Skin epidermis (tissue), 12 donors: Measurements from ENCODE around the gene KCNH3.

Experiments used
- H3K27ac ChIP-seq, 21 experiments: fragments of 200-600 bp; sonication (generic) in 11 of 21; one replicate each; pipeline ENCODE4 v1.5.0; 2020; ENCODE audit warnings: mild to moderate bottlenecking in 3 of 21, inconsistent platforms in 2 of 21, moderate library complexity in 2 of 21
- H3K4me3 ChIP-seq, 7 experiments: fragments of 200-600 bp; sonication (generic) in 2 of 7; one replicate each; pipeline ENCODE4 v1.5.0; 2020; ENCODE audit warnings: inconsistent platforms in 2 of 7, mild to moderate bottlenecking in 2 of 7, moderate library complexity in 1 of 7

The KCNH3 gene

DNA sequence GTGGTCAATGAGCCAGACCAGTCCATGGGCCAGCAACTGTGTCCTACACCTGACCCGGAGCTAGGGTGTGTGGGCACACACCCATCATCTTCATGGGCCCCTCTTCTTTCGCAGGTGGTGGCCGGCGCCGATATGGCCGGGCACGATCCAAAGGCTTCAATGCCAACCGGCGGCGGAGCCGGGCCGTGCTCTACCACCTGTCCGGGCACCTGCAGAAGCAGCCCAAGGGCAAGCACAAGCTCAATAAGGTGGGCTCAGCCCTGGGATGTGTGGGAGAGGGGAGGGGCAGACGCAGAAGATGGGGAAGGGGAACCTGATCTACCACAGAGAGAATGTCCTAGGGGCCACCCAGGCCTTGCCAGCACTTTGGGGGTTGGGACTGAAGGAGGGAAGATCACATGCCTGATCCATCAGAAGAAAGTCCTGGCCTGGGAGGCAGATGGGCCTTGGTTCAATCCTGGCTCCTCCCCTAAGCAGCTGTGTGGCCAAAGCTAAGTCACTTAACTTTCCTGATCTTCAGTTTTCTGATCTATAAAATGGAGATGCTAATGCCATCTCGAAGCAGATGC lies 3.8 kb downstream of the KCNH3 start:
- no peak overlapping the region for H3K4me3 ChIP-seq

DNA sequence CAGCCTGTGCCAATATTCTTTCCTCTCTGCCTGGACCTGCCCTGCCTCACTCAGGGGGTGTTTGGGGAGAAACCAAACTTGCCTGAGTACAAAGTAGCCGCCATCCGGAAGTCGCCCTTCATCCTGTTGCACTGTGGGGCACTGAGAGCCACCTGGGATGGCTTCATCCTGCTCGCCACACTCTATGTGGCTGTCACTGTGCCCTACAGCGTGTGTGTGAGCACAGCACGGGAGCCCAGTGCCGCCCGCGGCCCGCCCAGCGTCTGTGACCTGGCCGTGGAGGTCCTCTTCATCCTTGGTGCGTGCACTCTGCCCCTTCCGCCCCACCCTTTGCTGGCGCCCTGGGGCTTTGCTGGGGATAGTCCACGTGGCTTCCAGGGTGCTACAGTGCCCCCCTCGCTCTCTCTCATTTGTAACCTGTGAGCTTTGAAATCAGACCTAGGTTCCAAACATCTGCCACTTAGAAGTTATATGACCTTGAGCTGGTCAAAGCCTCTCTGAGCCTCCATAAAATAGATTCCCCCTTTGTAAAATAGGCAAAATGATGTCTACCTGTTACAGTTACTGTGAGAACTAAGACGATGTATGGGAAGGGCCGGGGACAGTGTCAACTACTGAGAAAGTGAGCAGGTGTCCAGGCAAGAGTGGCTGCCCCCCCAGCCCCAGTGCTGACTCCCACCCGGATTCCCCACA lies 4.5 kb downstream of the KCNH3 start:
- H3K4me3 ChIP-seq = no peak overlapping the region
- no peak overlapping the region for H3K27ac ChIP-seq

More for the DNA sequence above, 3.8 kb downstream of the KCNH3 start:
- no peak overlapping the region for H3K27ac ChIP-seq

DNA sequence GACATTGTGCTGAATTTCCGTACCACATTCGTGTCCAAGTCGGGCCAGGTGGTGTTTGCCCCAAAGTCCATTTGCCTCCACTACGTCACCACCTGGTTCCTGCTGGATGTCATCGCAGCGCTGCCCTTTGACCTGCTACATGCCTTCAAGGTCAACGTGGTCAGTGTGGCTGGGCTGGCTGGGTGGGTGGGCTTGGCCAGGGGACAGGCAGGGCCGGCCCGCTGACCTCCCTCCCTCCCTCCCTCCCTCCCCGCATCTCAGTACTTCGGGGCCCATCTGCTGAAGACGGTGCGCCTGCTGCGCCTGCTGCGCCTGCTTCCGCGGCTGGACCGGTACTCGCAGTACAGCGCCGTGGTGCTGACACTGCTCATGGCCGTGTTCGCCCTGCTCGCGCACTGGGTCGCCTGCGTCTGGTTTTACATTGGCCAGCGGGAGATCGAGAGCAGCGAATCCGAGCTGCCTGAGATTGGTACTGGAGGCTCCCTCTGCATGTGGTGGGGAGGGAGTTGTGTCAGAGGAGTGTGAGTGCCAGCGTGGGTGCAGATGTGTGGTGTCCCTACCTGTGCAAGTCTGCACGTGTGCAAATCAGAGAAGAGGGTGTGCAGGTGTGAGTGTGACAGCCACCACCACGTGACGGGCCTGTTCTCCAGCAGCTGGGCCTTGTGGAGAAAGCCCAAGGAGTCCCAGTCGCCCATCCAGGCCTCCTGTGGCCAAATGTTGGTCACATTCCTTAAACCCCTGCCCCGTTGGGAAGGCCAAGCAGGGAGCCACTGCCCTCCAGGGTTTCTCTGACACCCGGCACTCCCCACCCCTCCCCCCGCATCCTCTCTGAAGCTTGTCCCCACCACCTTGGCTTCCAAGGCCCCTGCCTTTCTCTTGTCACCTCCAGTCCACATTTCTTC lies 5.3 kb downstream of the KCNH3 start:
- Histone ChIP-seq H3K4me3 (no peak overlapping the region), H3K27ac (no peak overlapping the region)

DNA sequence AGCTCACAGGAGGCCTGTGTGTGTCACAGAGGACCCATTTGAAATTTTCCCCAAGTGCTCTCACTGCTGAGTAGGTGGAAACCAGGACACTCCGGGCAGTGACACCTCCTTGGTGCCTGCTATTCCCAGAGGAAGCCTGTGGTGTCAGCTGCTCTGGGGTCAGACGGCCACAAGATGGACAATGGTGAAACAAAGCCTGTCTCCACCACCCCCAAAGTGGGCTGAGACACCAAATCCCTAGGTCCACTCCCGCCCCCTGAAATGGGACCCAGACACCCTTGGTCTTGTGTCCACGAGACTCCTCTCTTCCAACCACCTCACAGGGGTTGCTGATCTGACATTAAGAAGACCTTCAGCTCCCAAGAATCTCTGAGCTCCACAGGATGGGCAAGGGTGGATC lies 7.0 kb downstream of the KCNH3 start:
- H3K4me3 ChIP-seq = no peak overlapping the region
- no peak overlapping the region for H3K27ac ChIP-seq

DNA sequence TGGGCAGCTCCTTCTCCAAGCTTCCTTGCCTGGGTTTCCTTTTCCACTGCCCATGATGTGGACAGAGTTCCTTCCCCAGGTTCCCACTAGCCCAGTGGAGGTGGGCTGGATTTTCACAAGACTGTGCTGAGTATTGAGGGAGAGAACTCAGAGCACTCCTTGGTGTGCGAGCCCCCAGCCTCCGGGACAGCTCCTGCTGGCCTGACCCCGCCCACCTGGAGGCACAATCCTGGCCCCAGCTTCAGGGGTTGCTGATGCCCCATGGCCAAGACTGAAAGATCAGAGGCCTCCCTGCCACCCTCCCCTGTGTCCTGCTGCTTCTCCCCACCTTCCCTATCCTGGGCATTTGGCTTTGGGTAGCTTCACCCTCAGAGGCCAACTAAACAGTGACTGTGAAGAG lies 7.7 kb downstream of the KCNH3 start:
- no peak overlapping the region for H3K27ac ChIP-seq
- H3K4me3 ChIP-seq = no peak overlapping the region

DNA sequence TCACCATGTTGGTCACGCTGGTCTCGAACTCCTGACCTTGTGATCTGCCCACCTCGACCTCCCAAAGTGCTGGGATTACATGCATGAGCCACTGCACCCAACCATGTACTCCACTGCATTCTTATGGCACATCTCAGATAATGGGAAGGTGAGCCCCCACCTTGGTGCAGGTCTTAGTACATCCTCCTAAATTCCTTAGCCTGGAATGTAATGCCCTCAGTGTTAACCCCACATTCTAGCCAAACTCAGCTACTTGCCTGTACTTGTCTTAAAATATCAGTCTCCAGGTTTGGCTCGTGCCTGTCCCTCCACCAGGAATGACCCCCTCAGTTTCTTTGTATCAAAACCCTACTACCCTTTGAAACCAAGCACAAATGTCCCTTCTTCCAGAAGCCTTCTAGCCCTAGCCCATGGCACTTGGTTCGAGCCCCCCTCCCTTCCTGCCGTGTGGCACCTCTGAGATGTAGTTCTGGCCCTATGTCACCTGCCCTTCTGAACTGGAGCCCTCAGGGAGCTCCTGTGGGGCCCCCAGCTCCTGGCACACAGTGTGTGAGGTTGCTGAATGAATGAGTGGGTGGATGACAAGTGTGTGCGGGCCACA lies 8.4 kb downstream of the KCNH3 start:
- Histone ChIP-seq H3K27ac (no peak overlapping the region), H3K4me3 (no peak overlapping the region)

DNA sequence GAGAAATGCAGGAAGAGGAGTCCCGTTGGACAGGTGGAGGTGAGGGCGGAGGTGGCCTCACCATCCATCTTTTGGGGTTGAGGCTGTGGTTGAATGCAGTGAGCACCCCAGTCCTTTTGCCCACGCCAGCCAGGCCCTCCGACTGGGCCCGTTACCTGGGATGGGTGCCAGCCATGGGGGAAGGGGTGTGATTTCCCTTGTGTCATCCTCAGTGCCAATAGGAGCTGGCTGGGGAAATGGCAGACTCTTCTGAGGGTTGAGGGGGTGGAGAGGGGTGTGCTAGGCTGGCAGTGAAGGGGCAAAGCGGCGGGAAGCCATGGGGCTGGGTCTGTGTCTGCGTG lies 9.6 kb downstream of the KCNH3 start:
- Histone ChIP-seq H3K4me3 (peak overlapping the region in 2 of 7 experiments; percentile 14 to 33), H3K27ac (no peak overlapping the region)

DNA sequence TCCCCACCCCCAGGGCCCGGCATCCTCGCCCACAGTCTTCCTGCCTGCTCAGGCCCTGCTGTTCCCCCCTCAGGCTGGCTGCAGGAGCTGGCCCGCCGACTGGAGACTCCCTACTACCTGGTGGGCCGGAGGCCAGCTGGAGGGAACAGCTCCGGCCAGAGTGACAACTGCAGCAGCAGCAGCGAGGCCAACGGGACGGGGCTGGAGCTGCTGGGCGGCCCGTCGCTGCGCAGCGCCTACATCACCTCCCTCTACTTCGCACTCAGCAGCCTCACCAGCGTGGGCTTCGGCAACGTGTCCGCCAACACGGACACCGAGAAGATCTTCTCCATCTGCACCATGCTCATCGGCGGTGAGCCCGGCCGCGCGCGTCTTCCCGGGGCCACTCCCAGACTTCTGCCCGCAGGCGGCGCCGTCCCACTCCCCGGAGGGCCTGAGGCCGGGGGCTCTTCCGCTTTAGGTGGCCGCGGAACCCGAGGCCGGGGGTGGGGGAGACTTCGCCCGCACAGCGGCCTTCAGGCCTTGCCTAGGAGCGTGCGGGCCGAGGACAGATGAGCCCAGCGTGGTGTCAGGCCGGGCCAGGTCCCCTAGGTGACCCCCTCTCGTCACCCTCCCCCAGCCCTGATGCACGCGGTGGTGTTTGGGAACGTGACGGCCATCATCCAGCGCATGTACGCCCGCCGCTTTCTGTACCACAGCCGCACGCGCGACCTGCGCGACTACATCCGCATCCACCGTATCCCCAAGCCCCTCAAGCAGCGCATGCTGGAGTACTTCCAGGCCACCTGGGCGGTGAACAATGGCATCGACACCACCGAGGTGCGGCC lies 10.2 kb downstream of the KCNH3 start:
- peak overlapping the region; percentile 14 to 33 (median 16) for H3K4me3 ChIP-seq
- no peak overlapping the region for H3K27ac ChIP-seq

DNA sequence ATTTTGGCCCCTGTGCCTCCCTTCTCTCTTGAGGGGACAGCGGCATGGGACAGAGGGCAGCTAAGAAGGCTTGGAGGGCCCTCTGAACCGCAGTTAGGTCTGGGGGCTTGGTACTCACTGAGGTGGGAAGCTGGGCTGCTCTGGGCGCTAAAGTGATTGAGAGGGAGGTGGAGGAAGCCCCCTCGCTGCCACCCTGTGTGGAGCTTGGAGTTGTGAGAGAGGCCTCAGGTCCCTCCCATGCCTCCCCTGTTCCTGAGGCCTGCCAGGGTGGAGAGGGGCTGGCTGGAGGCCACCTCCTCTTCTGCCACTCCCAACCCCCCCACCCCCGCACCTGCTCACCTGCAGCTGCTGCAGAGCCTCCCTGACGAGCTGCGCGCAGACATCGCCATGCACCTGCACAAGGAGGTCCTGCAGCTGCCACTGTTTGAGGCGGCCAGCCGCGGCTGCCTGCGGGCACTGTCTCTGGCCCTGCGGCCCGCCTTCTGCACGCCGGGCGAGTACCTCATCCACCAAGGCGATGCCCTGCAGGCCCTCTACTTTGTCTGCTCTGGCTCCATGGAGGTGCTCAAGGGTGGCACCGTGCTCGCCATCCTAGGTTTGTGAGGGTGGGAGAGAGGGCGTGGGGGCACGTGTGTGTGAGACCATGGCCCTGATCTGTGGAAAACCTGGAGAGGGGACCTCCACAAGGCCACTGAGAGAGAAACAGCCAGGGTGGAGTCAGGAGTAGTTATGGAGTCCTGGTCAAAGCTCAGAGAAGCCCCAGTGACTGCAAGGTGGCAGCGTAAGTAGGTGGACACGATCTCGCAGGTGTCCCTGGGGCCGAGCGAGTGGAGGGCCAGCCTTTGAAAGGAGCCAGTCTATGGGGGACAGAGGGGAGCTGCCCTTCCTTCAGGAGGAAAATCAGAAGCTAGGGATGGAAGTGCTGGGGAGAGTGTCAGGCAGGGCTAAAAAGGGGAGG lies 11.2 kb downstream of the KCNH3 start:
- Histone ChIP-seq H3K4me3 (peak overlapping the region in 1 of 7 experiments; percentile 21), H3K27ac (no peak overlapping the region)

DNA sequence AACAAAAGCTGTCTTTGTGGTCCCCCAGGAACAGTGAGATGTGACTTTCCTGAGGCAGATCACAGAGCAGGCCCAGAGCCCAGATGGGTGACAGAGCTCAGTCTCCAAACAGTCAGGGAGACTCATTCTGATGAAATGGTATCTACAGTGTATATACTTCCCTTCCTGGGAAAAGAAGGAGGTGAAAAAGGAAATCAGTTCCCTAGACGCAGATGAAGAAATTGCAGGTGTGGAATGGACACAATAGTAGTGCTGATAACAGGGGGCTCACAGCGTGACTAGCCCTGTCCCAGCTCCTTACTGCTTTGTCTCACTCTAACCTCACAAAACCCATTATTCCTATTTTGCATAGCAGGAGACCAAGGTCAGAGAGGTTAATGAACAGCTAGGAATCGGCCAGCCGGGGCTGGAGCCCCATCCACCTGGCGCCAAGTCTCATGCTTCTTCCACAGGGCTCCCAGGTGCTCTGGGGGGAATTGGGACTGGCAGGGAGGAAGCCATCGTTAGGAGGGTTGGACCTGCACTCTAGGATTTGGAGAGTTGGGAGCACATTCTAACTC lies 11.9 kb downstream of the KCNH3 start:
- Histone ChIP-seq H3K27ac (no peak overlapping the region), H3K4me3 (no peak overlapping the region)

DNA sequence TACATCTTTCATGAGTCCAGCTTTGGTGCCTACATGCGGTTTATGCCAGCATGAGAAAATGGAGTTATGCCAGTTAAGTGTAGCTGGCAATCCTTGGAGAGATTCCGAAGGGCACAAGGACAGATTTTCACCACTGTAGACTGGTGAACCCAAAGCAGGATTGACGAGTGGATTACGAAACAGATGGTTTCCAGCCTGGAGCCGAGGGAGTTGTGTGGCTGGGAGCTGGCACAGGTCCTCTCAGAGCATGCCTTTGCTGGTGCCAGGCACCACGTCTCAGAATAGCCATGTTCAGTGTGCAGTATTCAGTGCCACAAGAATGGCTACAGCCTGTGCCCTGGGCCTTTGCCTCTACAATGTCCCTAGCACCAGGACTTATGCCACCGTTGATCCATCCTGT lies 13.2 kb downstream of the KCNH3 start:
- Histone ChIP-seq H3K4me3 (no peak overlapping the region), H3K27ac (no peak overlapping the region)

DNA sequence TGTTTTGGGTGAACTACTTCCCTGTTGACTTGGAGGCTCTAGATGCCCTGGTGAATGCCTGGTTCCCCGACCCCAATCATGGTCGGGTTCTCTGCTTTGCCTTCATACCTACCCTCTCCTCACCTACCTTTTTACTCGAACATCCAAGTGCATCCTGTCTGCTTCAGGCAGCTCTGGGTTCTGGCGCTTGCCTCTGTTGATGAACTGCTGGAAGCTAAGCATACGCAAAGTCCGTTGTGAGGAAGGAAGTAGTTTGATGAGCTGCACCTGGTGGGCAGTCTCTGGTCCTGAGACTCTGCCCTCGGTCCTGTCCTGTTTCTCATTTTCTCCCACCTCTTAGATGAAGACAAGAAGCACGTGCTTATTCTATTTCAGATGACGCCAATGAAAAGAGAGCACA lies 13.6 kb downstream of the KCNH3 start:
- Histone ChIP-seq H3K27ac (no peak overlapping the region), H3K4me3 (no peak overlapping the region)

DNA sequence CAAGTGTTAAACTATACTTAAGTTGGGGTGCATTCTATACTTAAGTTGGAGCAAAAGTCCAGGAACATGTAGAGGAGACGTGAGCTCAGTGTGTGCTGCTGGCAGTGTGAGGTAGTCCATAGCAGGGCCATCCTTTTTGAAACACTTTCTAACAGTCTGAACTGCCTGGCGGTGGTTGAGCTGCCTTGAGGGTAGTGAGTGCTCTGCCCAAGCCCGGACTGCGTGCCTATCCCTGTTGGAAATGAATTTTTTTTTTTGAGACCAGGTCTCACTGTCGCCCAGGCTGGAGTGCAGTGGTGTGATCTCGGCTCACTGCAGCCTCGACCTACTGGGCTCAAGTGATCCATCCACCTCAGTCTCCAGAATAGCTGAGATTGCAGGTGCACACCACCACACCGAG lies 14.1 kb downstream of the KCNH3 start:
- H3K27ac ChIP-seq = no peak overlapping the region

DNA sequence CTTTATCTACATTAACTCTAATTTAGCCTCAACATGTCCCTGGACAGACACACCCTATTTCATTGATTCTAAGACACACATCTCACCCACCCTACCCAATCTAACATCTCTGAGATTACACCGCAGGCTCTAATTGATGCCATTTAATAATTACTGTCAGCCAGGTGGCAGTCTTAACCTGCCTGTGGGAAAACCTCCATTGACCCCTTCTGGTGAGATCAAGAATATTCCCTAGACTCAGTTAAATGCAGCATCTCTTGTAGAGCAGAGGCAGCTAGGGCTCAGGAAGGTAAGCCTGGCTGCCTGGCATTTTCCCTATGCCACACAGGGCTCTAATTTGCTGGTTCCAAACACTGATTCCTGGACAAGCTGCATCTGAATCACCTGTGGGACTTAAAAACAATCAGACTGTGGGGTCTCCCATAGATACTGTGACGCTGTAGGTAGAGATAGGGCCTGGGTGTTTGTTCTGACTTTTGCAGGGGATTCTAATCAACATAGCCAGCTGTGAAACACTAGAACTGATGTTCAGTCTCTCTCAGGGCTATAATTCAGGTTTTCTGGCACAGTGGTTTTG lies 14.8 kb downstream of the KCNH3 start:
- Histone ChIP-seq H3K4me3 (no peak overlapping the region), H3K27ac (no peak overlapping the region)

More for the DNA sequence above, 14.1 kb downstream of the KCNH3 start:
- no peak overlapping the region for H3K4me3 ChIP-seq

DNA sequence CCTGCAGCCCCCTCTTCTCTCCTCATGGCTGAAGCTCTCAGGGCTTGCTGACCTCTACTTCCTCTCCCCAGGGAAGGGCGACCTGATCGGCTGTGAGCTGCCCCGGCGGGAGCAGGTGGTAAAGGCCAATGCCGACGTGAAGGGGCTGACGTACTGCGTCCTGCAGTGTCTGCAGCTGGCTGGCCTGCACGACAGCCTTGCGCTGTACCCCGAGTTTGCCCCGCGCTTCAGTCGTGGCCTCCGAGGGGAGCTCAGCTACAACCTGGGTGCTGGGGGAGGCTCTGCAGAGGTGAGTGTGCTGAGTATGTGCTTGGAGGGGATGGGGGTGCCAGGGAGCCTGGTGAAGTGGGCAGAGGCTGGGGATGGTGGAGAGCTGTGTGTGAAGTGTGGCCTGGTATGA lies 15.4 kb downstream of the KCNH3 start:
- H3K27ac ChIP-seq = no peak overlapping the region
- no peak overlapping the region for H3K4me3 ChIP-seq

DNA sequence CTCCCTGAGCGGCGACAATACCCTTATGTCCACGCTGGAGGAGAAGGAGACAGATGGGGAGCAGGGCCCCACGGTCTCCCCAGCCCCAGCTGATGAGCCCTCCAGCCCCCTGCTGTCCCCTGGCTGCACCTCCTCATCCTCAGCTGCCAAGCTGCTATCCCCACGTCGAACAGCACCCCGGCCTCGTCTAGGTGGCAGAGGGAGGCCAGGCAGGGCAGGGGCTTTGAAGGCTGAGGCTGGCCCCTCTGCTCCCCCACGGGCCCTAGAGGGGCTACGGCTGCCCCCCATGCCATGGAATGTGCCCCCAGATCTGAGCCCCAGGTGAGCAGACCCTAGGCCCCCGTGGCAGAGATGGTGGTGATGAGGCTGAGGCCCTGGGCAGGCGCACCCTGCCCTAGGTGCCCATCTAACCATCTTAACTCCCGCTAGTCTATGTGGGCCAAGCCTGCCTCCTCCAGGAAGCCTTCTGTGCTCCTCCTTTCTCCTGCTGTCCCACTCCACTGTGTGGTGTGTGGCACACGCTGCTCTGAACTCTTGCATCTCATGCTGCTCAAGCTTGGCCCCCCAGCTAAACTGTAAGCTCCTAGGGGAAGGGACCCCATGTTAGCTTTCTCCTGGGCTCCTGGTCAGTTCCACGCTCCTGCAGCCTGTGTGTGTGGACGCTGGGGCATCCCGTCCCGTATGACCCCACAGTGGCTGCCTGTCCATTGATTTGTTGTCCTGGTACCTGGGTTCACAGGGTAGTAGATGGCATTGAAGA lies 17.0 kb downstream of the KCNH3 start:
- H3K27ac ChIP-seq = no peak overlapping the region
- H3K4me3 ChIP-seq = no peak overlapping the region
